Vagina (tissue), 2 donors: Measurements from ENCODE around the gene PLCE1.

Experiments used
- POLR2A ChIP-seq, 2 donors: fragments of 450-650 bp; IDR thresholded peaks; one replicate each; pipeline ENCODE4 v1.6.1; 2017; ENCODE audit warnings: antibody characterized with exemption in 2 of 2, mild to moderate bottlenecking in 2 of 2, moderate library complexity in 2 of 2
- TF ChIP-seq, protein P1 (sequence below), 3 experiments: fragments of 450-650 bp in 2 of 3; fragments of 200-600 bp in 1 of 3; sonication (generic) in 1 of 3; IDR thresholded peaks; one replicate each; pipeline ENCODE4 v1.5.1; 2017 to 2019; ENCODE audit warnings: antibody characterized with exemption in 3 of 3, mild to moderate bottlenecking in 2 of 3, moderate library complexity in 2 of 3

DNA sequence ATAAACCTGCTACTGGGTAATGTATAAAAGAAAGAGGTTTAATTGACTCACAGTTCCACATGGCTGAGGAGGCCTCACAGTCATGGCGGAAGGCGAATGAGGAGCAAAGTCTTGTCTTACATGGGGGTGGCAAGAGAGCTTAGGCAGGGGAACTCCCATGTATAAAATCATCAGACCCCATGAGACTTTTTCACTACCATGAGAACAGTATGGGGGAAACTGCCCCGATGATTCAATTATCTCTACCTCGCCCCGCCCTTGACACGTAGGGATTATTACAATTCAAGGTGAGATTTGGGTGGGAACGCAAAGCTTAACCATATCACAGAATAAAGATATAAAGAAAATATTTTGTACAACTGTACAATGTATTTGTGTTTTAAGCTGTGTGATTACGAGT, 39.4 kb upstream of the PLCE1 start:
- TF ChIP-seq, protein P1, sequence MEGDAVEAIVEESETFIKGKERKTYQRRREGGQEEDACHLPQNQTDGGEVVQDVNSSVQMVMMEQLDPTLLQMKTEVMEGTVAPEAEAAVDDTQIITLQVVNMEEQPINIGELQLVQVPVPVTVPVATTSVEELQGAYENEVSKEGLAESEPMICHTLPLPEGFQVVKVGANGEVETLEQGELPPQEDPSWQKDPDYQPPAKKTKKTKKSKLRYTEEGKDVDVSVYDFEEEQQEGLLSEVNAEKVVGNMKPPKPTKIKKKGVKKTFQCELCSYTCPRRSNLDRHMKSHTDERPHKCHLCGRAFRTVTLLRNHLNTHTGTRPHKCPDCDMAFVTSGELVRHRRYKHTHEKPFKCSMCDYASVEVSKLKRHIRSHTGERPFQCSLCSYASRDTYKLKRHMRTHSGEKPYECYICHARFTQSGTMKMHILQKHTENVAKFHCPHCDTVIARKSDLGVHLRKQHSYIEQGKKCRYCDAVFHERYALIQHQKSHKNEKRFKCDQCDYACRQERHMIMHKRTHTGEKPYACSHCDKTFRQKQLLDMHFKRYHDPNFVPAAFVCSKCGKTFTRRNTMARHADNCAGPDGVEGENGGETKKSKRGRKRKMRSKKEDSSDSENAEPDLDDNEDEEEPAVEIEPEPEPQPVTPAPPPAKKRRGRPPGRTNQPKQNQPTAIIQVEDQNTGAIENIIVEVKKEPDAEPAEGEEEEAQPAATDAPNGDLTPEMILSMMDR (IDR thresholded peaks at IDR 0.05): no peak
- no peak for TF ChIP-seq POLR2A (IDR thresholded peaks at IDR 0.05)
